Panc1 (cell line): ENCODE results near the gene KRT4. TPM values are rescaled to one million over a fixed set of nuclear protein-coding genes. Genes with fewer than 3 reads are reported as not detected.

ENCODE experiments used
- ATAC-seq: fragments of 200-7000 bp; cut with Tn5 transposase; 2 replicates; pipeline ENCODE4 v1.9.1; 2020; ENCODE audit warnings: mild to moderate bottlenecking, moderate library complexity
- BruUV-seq: library from RNA; stranded (reverse); fragments of 400-500 nt; replicated peaks from 2 replicates; lab custom pipeline; 2021; lab: Mats Ljungman, UMichigan
- CTCF ChIA-PET: fragments of 300-600 bp; sonication (Branson Sonifier 250); formaldehyde crosslinking; loops from one replicate; lab custom pipeline; 2022; ENCODE audit warnings: antibody characterized with exemption; lab: Charles Lee
- POLR2A ChIA-PET: fragments of 300-600 bp; sonication (Branson Sonifier 250); formaldehyde crosslinking; loops from one replicate; lab custom pipeline; 2022; ENCODE audit warnings: antibody characterized with exemption; lab: Charles Lee
- DNase-seq: peaks from one replicate; pipeline ENCODE4 v3.0.0-alpha.2; 2010; ENCODE audit warnings: low read depth, low spot score
- H3K27ac ChIP-seq: 2 replicates; pipeline ENCODE4 v1.5.1; 2011; ENCODE audit warnings: mild to moderate bottlenecking, low read length, inconsistent platforms
- H3K27me3 ChIP-seq: fragments of 200-500 bp; sonication (Bioruptor generic); 2 replicates; pipeline ENCODE4 v1.6.0; 2014; ENCODE audit warnings: low read length, inconsistent platforms; ENCODE audit not compliant: control insufficient read depth, insufficient read depth
- H3K36me3 ChIP-seq: fragments of 200-500 bp; sonication (Bioruptor generic); 2 replicates; pipeline ENCODE4 v1.5.1; 2014; ENCODE audit warnings: inconsistent platforms, mild to moderate bottlenecking, low read length, moderate library complexity; ENCODE audit not compliant: control insufficient read depth, insufficient read depth
- H3K4me1 ChIP-seq: 2 replicates; pipeline ENCODE4 v1.5.1; 2011; ENCODE audit warnings: inconsistent platforms, mild to moderate bottlenecking, low read length, moderate library complexity; ENCODE audit not compliant: control insufficient read depth, insufficient read depth
- H3K4me3 ChIP-seq, 2 experiments: 2 replicates each; pipeline ENCODE4 v1.5.1; 2011 to 2012; ENCODE audit warnings: low read depth in 2 of 2, low read length in 2 of 2, mild to moderate bottlenecking in 2 of 2, inconsistent platforms in 1 of 2, moderate library complexity in 1 of 2
- H3K9me3 ChIP-seq: fragments of 200-500 bp; sonication (Bioruptor generic); 2 replicates; pipeline ENCODE4 v1.5.1; 2014; ENCODE audit warnings: low read depth, mild to moderate bottlenecking, inconsistent platforms, low read length, moderate library complexity; ENCODE audit not compliant: control insufficient read depth, insufficient read depth
- CTCF ChIP-seq: fragments of 450-650 bp; IDR thresholded peaks from 2 replicates; pipeline ENCODE4 v1.5.1; 2017; ENCODE audit warnings: mild to moderate bottlenecking
- POLR2AphosphoS5 ChIP-seq: IDR thresholded peaks from 2 replicates; pipeline ENCODE4 v1.6.1; 2012; ENCODE audit warnings: mild to moderate bottlenecking, low read depth, low read length, moderate library complexity
- REST ChIP-seq, 2 experiments: IDR thresholded peaks; 2 replicates each; pipeline ENCODE4 v1.6.1; 2011 to 2012; ENCODE audit warnings: low read depth in 2 of 2, control low read depth in 1 of 2, low read length in 1 of 2, mild to moderate bottlenecking in 1 of 2, moderate library complexity in 1 of 2; ENCODE audit not compliant: insufficient read depth in 1 of 2
- SIN3A ChIP-seq: IDR thresholded peaks from 2 replicates; pipeline ENCODE4 v1.6.1; 2012; ENCODE audit warnings: low read depth, mild to moderate bottlenecking, low read length, moderate library complexity, borderline replicate concordance; ENCODE audit not compliant: insufficient read depth
- TCF7L2 ChIP-seq: IDR thresholded peaks from 2 replicates; pipeline ENCODE4 v1.6.1; 2011; ENCODE audit warnings: mild to moderate bottlenecking, low read depth, low read length, inconsistent platforms
- in situ Hi-C: cut with HindIII; loops from 2 replicates; pipeline ENCODE4 v1.10.0; 2016; ENCODE audit warnings: low sequenced_read_pairs, low pct_unique_long_range_greater_than_20kb
- intact Hi-C: fragments of 100-400 bp; cut with micrococcal nuclease; formaldehyde crosslinking; loops from one replicate; pipeline ENCODE4 v1.10.0; 2022; ENCODE audit not compliant: unreplicated experiment
- total RNA-seq: library from RNA; stranded (reverse); gene quantifications from one replicate; pipeline ENCODE4 v1.2.1, GENCODE V29; 2021; ENCODE audit not compliant: unreplicated experiment

KRT4 gene
- total RNA-seq, 1 experiment from 2014 or later = 0.15 TPM

DNA sequence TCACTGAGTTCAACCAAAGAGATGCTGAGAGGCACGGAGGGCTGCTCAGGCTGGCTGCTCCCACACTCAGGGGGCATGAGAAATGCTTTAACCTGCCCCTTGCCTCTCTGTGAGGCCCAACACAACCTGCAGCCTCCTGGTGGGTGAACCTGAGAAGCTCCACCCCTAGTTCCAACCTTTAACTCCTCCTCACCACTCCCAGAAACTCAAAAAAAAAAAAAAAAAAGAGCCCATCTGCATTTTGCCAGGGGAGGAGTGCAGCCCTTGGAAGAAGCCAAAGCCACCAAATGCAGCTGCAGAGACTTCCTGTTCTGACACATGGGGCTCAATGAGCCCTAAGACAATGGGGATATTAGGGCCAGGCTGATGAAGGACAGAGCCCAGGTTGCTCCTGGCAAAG, 8.9 kb downstream of the KRT4 start:
- intact Hi-C loops = no loop called here
- in situ Hi-C loops = no loop called here
- no TSS peak for BruUV-seq
- H3K27ac ChIP-seq = no peak overlapping the region
- H3K9me3 ChIP-seq = no peaks in the 10 kb centered on the region
- H3K4me1 ChIP-seq = no peaks in the 10 kb centered on the region
- no peak overlapping the region for H3K4me3 ChIP-seq
- ChIA-PET CTCF (interaction anchor here (0.6 kb wide), 1 partner anchor 433 kb away, joined by 5 read pairs; no protein-coding TSS in a partner anchor), POLR2A (interaction anchor here (0.6 kb wide), 1 partner anchor 1045 kb away, joined by 6 read pairs; no protein-coding TSS in a partner anchor)
- no peak for ATAC-seq
- H3K36me3 ChIP-seq = no peaks in the 10 kb centered on the region
- H3K27me3 ChIP-seq = peaks cover 4% of the 10 kb centered on the region; the same call in 1 of the 2 replicates
- TF ChIP-seq CTCF (no peak), TCF7L2 (no peak)
- no peak for DNase-seq

GRCh38 chr12:52802442-52802841, 11.5 kb downstream of the KRT4 start:
- TF ChIP-seq SIN3A = no peak
- no peak for TF ChIP-seq CTCF
- TF ChIP-seq TCF7L2 = no peak
- no peak for TF ChIP-seq POLR2AphosphoS5
- no peak for TF ChIP-seq REST (IDR thresholded peaks at IDR 0.05; ENCODE audit: insufficient read depth in 1 of 2, low read depth in 2 of 2, low read length in 1 of 2)
- no peak for DNase-seq
- ChIA-PET CTCF (no interaction called here), POLR2A (no interaction called here)
- no peaks in the 10 kb centered on the region for H3K9me3 ChIP-seq
- H3K27ac ChIP-seq = no peak overlapping the region
- intact Hi-C loops (no loop called here), in situ Hi-C loops (no loop called here)
- no peak overlapping the region for H3K4me3 ChIP-seq
- H3K27me3 ChIP-seq = no peaks in the 10 kb centered on the region
- no peaks in the 10 kb centered on the region for H3K36me3 ChIP-seq
- no peak for ATAC-seq
- BruUV-seq = no TSS peak
- H3K4me1 ChIP-seq = peaks cover 9% of the 10 kb centered on the region; the same call in 1 of the 2 replicates
